Right lung (tissue), 5 donors: ENCODE results near the gene TMUB1. TPM values are rescaled to one million over a fixed set of nuclear protein-coding genes. Genes with fewer than 3 reads are reported as not detected.

Experiments
- DNase-seq, 2 donors: peaks; one replicate each; pipeline ENCODE4 v3.0.0-alpha.2; 2013
- polyA plus RNA-seq, 5 donors: library from polyadenylated mRNA; unstranded; fragments of 120-200 nt; gene quantifications; one replicate each; pipeline versions ENCODE4 v1.2.1 to v1.2.3, GENCODE V29; 2013; ENCODE audit warnings: inconsistent platforms in 1 of 5, low replicate concordance in 1 of 5; ENCODE audit not compliant: insufficient read length in 5 of 5, insufficient read depth in 1 of 5

Gene TMUB1
- polyA plus RNA-seq, 5 donors, result 17.8 to 41.3 (median 22.8) TPM

DNA sequence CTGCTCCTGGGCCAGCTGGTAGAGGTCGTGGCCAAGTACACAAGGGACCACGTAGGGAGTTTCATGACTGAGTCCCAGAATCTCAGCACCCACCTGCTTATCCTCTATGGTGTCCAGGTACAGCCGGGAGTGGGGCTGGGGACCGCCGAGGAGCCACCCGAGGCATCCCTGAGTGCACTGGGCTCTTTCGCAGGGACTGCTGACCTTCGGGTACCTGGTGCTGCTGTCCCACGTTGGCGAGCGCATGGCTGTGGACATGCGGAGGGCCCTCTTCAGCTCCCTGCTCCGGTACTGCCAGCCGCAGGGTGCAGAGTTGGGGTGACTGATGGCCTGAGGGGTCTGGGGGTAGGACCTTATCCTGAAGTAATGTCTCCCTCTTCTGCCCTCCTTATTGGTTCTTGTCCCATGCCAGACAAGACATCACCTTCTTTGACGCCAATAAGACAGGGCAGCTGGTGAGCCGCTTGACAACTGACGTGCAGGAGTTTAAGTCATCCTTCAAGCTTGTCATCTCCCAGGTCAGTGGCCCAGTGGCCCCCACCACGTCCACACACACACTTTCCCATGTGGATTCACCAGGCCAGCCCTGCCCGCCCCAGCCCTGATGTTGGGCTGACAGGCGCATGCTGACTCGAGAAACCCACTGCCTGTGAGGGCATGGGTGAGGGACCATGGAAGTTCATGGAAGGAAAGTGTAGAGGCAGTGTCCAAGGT lies 48.8 kb downstream of the TMUB1 start:
- no peak for DNase-seq

DNA sequence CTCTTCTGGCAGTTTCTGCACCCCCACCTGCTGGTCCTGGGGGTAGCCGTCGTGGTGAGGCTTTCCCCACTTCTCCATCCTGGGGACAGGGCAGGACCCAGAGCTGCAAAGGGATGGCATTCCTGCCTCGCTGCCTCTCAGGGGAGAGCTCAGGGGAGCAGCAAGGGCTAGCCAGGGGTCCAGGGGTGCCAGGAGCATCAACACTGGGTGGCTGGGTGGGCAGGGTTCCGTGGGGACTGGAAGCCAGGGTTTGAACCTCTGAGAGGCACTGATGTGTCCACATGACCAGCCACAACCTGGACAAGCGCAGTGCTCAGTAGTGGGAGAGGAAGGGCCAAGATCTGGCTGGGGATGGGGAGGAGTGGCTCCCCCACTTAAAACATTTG lies 49.4 kb downstream of the TMUB1 start:
- DNase-seq, result no peak

DNA sequence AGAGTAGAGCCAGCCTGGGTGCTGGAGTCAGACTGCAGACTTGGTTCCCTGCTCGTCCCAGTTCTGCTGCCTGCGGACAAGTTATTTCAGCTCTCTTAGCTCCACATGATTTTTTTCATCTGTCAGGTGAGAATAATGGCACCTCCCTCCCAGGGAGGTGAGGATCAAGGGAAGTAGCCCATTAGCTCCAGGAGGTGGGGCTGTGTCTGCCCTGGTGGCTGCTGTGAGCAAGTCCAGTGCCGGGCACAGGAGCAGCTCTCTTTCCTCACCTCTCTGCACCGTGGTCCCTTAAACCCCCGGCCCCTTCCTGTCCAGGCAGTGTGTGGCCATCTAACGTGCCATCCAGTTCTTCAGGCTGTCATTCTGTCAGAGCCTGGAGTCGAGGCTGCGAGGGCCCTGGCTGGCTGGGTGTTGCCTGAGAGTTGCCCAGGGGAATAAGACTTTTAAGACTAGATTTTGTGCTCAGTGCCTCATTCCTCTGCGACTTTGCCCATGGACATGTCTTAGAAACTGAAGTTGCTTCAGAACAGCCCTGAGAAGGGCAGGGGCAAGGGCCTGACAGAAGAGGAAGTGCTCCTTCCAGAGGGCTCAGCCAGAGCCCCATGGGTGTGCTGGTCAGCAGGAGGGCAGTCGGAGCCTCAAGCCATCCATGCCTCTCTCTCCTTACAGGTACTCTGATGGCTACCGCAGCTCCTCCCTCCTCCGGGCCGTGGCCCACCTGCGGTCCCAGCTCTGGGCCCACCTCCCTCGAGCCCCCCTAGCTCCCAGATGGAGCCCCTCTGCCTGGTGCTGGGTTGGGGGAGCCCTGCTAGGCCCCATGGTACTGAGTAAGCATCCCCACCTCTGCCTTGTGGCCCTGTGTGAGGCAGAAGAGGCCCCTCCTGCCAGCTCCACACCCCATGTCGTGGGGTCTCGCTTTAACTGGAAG lies 50.1 kb downstream of the TMUB1 start:
- no peak for DNase-seq

Other genes starting within 250 kb of the TMUB1 start
- gene AOC1, start 231.0 kb downstream of the TMUB1 start, polyA plus RNA-seq, result under 1 TPM; 0.53 to 0.97 (median 0.66) TPM
- 1 to 10 TPM; 2.9 to 6.3 (median 4.5) TPM for gene KCNH2, start 105.2 kb downstream of the TMUB1 start, polyA plus RNA-seq
- 10 to 100 TPM in 2 of 5 donors, 1 to 10 TPM in 3; 5.4 to 11.8 (median 7.5) TPM for gene NOS3, start 92.5 kb downstream of the TMUB1 start, polyA plus RNA-seq
- 1 to 10 TPM; 1.2 to 4.8 (median 3.6) TPM for gene ATG9B, start 59.0 kb downstream of the TMUB1 start, polyA plus RNA-seq
- 10 to 100 TPM; 17.6 to 29.3 (median 24.9) TPM for gene ABCB8, start 55.0 kb downstream of the TMUB1 start, polyA plus RNA-seq
- 1 to 10 TPM; 2.2 to 7.0 (median 4.5) TPM for gene ASIC3, start 35.0 kb downstream of the TMUB1 start, polyA plus RNA-seq
- 10 to 100 TPM; 13.5 to 18.3 (median 14.6) TPM for gene CDK5, start 25.6 kb downstream of the TMUB1 start, polyA plus RNA-seq
- gene SLC4A2, start 23.9 kb downstream of the TMUB1 start, polyA plus RNA-seq, result 100 to 1,000 TPM in 3 of 5 donors, 10 to 100 TPM in 2; 81.9 to 121 (median 103) TPM
- gene FASTK, start 2.7 kb downstream of the TMUB1 start, polyA plus RNA-seq, result 10 to 100 TPM; 30.9 to 66.9 (median 45.5) TPM
- gene AGAP3, start 3.0 kb upstream of the TMUB1 start, polyA plus RNA-seq, result 100 to 1,000 TPM in 1 of 5 donors, 10 to 100 TPM in 4; 73.3 to 100 (median 95.7) TPM
- gene GBX1, start 84.2 kb upstream of the TMUB1 start, polyA plus RNA-seq, result under 1 TPM in 2 of 5 donors, not detected in 3; 0.14 to 0.26 TPM
- under 1 TPM in 1 of 5 donors, not detected in 4; 0.23 TPM for gene ASB10, start 103.8 kb upstream of the TMUB1 start, polyA plus RNA-seq
- gene H2BK1, start 127.0 kb upstream of the TMUB1 start, polyA plus RNA-seq, result under 1 TPM in 1 of 5 donors, not detected in 4; 0.35 TPM
- 10 to 100 TPM; 19.0 to 31.6 (median 22.3) TPM for gene ABCF2, start 143.7 kb upstream of the TMUB1 start, polyA plus RNA-seq
- gene CHPF2, start 149.0 kb upstream of the TMUB1 start, polyA plus RNA-seq, result 10 to 100 TPM; 16.3 to 31.3 (median 19.1) TPM
- gene SMARCD3, start 165.2 kb upstream of the TMUB1 start, polyA plus RNA-seq, result 100 to 1,000 TPM in 3 of 5 donors, 10 to 100 TPM in 2; 75.4 to 137 (median 112) TPM